ENCODE data around the gene SHTN1. TPM values are rescaled to one million over a fixed set of nuclear protein-coding genes. Genes with fewer than 3 reads are reported as not detected.

SHTN1 gene
- total RNA-seq, 4 donors from 2014 or later = 20.9 to 55.5 (median 25.2) TPM

DNA sequence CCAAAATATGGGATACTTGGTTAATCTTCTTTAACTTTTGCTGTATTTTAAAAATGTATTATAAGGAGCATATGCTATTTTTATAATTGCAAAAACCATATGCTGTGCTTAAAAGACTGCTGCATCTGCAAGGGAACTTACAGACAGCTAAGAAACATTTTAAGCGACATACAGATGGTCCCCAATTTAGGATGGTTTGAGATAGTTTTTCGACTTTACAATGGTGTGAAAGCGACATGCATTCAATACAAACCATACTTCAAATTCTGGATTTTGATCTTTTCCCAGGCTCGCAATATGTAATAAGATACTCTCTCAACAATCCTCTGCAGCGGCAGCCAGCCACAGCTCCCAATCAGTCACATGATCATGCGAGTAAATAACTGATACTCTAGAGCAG lies 73.2 kb downstream of the SHTN1 start:
- Histone ChIP-seq H3K4me3 (no peak overlapping the region), H3K36me3 (peaks cover 12% of the 10 kb centered on the region), H3K4me1 (no peaks in the 10 kb centered on the region), H3K27me3 (no peaks in the 10 kb centered on the region), H3K9me3 (no peaks in the 10 kb centered on the region), H3K27ac (no peak overlapping the region)
- WGBS = 90% methylated on average over 6 of the region's 6 CpGs
- no peak for TF ChIP-seq POLR2AphosphoS5 (IDR thresholded peaks at IDR 0.05)
- TF ChIP-seq, protein P1, sequence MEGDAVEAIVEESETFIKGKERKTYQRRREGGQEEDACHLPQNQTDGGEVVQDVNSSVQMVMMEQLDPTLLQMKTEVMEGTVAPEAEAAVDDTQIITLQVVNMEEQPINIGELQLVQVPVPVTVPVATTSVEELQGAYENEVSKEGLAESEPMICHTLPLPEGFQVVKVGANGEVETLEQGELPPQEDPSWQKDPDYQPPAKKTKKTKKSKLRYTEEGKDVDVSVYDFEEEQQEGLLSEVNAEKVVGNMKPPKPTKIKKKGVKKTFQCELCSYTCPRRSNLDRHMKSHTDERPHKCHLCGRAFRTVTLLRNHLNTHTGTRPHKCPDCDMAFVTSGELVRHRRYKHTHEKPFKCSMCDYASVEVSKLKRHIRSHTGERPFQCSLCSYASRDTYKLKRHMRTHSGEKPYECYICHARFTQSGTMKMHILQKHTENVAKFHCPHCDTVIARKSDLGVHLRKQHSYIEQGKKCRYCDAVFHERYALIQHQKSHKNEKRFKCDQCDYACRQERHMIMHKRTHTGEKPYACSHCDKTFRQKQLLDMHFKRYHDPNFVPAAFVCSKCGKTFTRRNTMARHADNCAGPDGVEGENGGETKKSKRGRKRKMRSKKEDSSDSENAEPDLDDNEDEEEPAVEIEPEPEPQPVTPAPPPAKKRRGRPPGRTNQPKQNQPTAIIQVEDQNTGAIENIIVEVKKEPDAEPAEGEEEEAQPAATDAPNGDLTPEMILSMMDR (IDR thresholded peaks at IDR 0.05) = no peak
- no peak for TF ChIP-seq POLR2A (IDR thresholded peaks at IDR 0.05)
- TF ChIP-seq EP300 (IDR thresholded peaks at IDR 0.05) = no peak
- DNase-seq (ENCODE audit: low spot score in 2 of 2) = no peak

DNA sequence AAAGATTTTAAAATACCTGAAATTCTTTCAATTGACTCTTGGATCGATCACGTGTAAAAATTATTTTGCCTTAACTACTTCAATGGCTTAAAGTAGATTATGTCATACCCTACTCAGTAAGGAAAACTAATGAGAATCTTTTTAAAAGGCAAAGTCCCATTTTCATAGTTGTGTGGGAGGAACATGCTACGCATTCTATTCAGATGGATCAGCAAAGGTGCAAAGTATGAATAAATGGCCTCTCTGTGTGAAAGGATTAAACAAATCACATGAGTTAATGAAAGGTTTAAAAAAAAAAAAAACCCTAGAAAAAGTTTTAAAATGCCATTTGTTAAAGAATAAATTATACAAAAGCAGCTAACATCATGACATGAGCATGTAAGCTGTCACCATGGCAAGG lies 78.6 kb downstream of the SHTN1 start:
- Histone ChIP-seq H3K4me1 (no peaks in the 10 kb centered on the region), H3K27me3 (no peaks in the 10 kb centered on the region), H3K27ac (no peak overlapping the region), H3K36me3 (peaks cover 15% of the 10 kb centered on the region), H3K9me3 (no peaks in the 10 kb centered on the region), H3K4me3 (no peak overlapping the region)
- no peak for TF ChIP-seq POLR2A (IDR thresholded peaks at IDR 0.05)
- no peak for TF ChIP-seq EP300 (IDR thresholded peaks at IDR 0.05)
- TF ChIP-seq POLR2AphosphoS5 (IDR thresholded peaks at IDR 0.05) = no peak
- TF ChIP-seq, protein P1 (IDR thresholded peaks at IDR 0.05) = no peak
- DNase-seq (ENCODE audit: low spot score in 2 of 2) = no peak
- 95% methylated on average over 3 of the region's 3 CpGs for WGBS

DNA sequence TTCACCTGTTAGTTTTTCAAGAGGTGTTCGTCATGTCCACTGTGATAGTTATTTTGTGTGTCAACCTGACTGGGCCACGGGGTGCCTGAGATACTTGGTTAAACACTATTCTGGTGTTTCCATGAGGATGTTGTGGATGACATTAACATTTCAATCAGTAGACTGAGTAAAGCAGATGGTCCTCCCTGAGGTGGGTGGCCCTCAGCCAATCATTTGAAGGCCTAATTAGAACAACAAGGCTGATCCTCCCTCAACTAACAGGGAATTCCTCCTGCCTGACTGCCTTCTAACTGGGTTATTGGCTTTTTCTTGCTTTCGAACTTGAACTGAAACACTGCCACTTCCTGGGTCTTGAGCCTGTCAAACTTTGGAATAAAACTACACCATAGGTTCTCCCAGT lies 79.9 kb downstream of the SHTN1 start:
- peaks cover 28% of the 10 kb centered on the region for H3K36me3 ChIP-seq
- no peak for TF ChIP-seq EP300 (IDR thresholded peaks at IDR 0.05)
- TF ChIP-seq POLR2A (IDR thresholded peaks at IDR 0.05) = no peak
- TF ChIP-seq, protein P1 (IDR thresholded peaks at IDR 0.05) = no peak
- no peak for TF ChIP-seq POLR2AphosphoS5 (IDR thresholded peaks at IDR 0.05)
- no peak overlapping the region for H3K27ac ChIP-seq
- no peak overlapping the region for H3K4me3 ChIP-seq
- no peak for DNase-seq (ENCODE audit: low spot score in 2 of 2)
- no peaks in the 10 kb centered on the region for H3K27me3 ChIP-seq
- H3K9me3 ChIP-seq = no peaks in the 10 kb centered on the region
- H3K4me1 ChIP-seq = no peaks in the 10 kb centered on the region
- 92% methylated on average over 3 of the region's 3 CpGs for WGBS

DNA sequence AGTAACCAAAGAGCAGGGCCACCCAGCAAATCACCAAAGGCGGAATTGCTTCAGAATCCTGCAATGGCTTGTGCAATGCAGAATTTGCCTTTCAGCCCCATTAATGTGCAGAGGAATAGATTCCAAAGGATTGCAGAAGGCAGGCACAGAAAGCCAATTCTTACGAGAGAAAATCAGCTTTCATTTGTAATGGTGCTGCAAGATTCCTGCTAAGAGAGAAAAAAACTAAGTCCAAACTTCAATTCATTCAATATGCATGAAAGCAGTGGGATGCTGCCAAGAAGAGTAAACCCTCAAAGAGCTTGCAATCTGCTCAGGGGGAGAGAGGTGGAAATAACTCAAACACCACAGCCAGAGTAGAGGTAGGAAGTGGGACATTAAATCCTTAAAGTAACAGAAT lies 85.3 kb downstream of the SHTN1 start:
- TF ChIP-seq, protein P1 (IDR thresholded peaks at IDR 0.05) = no peak
- H3K27me3 ChIP-seq = no peaks in the 10 kb centered on the region
- no peaks in the 10 kb centered on the region for H3K9me3 ChIP-seq
- no peak for DNase-seq (ENCODE audit: low spot score in 2 of 2)
- 96% methylated on average over 1 of the region's 2 CpGs for WGBS
- no peak overlapping the region for H3K27ac ChIP-seq
- H3K4me3 ChIP-seq = no peak overlapping the region
- H3K4me1 ChIP-seq = no peaks in the 10 kb centered on the region
- peaks cover 27% of the 10 kb centered on the region for H3K36me3 ChIP-seq

DNA sequence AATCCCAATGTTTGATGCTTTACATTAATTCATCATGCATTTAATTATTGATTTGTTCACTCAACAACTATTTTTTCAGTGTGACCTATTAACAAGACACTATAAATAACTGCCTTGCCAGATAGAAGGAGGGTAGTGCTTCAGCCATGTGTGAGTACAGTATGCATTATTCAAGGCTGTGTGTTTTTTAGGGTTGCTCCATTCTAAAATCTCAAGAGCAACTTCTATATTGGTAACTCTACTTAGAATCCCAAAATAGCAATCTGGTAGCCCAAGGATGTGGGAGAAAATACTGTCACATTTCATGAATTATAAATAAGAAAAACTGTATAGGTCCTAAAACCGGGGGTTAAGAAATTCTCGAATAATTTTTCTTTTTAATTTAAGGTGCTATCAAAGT lies 85.8 kb downstream of the SHTN1 start:
- Histone ChIP-seq H3K27me3 (no peaks in the 10 kb centered on the region), H3K27ac (no peak overlapping the region), H3K4me3 (no peak overlapping the region), H3K4me1 (no peaks in the 10 kb centered on the region), H3K9me3 (no peaks in the 10 kb centered on the region), H3K36me3 (peaks cover 30% of the 10 kb centered on the region)
- no peak for DNase-seq (ENCODE audit: low spot score in 2 of 2)
- TF ChIP-seq EP300 (IDR thresholded peaks at IDR 0.05) (no peak), POLR2AphosphoS5 (IDR thresholded peaks at IDR 0.05) (no peak), POLR2A (IDR thresholded peaks at IDR 0.05) (no peak)
- TF ChIP-seq, protein P1 (IDR thresholded peaks at IDR 0.05) = no peak
- WGBS = 92% methylated on average over 2 of the region's 2 CpGs

Measured in suprapubic skin (tissue), 4 donors.